ENCODE data around the gene CEP57L1.

- TF ChIP-seq EZH2phosphoT487 (IDR thresholded peaks at IDR 0.05; ENCODE audit: borderline replicate concordance, low read length): no peak
- no peak for TF ChIP-seq CTCF (conservative IDR thresholded peaks at IDR 0.05; ENCODE audit: low read depth, low read length)
These were observed 453 bp downstream of the CEP57L1 start for GRCh38 chr6:109095835-109096084.
